GM21723 (cell line): ENCODE data around the gene P2RY11.

Source experiments
- ATAC-seq: cut with Tn5 transposase; IDR thresholded peaks from one replicate; pipeline ENCODE4 v1.9.1; 2021; ENCODE audit warnings: mild to moderate bottlenecking, moderate library complexity; ENCODE audit not compliant: unreplicated experiment

P2RY11 gene

DNA sequence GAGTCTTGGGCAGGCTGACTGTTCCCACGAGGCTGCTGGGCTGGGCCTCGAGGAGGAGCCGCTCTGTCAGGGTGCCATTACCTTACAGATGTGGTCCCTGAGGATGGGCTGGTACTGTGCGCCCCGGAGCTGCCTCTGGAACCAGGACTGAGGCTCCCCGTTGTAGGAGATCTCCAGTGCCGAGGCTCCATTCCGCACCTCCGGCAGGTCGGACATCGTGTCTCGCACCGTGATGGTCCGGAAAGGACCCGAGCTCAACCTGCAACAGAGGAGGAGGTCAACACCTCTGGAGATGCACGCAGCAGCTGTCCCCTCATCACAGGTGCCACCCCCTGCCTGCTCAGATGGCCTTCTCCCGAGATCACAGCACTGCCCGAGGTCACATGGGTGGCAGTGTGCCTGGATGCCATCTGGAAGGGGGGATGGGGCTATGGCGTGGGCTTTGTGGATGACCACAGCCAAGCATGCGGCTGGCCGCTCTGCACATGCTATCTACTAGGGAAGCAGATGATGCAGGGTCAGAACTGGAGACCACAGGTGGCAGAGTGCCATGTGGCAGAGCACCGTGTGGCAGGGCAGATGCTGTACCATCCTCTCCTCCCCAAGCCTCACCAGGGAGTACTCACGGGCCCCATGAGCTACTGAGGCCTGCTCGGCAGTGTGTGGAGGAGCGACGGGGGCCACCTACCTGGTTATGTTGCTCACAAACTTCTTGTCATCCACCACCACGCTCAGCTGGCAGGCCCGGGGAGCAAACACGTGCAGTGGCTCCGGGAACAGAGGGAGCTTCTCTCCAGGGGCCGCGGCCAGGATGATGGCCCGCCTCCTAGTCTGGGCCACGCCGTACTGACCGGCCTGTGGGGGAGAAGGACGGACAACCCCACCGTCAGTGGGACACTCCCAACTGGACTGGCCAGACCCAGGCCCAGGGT lies 26.5 kb downstream of the P2RY11 start:
- ATAC-seq = no peak

DNA sequence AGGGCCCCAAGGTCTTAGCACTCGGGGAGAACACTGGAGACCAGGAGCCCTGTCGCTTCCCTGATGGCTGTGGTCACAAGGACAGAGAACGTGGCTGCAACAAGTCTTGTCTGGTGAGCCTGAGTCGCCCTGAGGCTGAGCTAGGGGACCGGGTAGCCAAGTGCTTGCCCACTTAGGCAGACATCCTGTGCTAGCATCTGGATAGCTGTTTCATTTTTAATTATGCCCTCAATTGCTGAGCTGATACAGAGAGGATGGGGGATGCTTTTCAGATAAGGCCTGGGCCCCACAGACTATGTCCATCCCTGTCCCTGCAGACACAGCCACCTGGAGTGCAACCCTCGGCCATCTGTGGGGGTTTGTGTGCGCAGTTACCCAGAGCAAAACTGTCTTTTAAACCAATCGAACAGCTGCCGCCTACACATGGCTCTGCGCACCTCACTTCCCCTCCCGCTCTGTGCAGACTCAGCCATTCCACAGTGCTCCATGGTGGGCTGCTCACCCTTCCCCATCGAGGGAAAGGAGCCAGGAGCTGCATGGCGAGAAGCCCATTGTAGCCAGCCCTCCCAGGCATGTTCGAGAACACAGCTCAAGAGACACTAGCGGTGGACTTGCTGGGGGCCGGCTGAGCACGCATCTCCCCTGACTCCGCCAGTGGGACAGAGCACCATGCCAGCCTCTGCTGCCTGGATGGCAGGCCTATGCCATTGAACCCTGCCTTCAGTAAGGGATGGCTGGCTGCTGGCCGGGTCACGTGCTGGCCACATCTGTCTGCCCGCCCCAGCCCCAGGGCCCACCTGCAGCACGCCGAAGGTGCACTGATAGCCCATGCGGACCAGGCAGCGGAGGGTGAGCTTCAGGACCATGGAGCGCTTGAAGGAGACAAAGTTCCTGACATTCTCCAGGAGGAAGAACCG lies 27.6 kb downstream of the P2RY11 start:
- no peak for ATAC-seq

DNA sequence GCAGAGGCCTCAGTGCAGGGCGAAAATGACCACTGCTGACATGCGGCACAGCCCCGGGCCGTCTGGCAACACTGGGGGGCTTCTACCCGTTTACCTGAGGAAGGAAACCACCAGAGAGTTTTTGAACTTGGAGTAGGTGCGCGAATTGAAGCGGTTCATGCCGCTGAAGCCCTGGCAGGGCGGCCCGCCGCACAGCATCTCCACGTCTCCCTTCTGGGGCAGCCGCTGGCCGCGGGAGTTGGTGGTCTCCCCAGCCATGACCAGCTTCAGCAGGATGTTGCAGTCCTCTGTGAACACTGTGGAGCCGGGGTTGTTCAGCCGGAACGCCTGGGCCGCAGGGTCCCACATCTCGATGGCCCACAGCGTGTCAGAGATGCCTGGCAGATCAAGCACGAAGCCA lies 28.5 kb downstream of the P2RY11 start:
- no peak for ATAC-seq

DNA sequence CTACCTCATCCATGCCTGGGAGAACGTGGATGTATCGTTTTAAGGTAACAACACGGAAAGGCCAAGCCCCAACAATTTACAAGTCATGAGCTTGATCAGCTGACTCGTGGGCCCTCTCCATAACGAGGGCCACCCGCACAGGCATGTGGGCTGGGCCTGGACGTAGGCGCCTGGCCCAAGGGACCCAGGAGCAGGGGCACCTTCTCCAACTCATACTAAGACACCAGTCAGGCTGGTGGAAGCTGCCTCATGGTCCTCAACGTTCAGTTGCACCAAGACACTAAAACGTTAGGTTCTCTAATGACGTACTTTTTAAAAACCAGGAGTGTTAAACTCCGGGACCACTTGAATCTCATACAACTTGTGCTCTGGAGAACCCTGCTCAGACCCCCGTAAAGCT lies 30.0 kb downstream of the P2RY11 start:
- no peak for ATAC-seq

DNA sequence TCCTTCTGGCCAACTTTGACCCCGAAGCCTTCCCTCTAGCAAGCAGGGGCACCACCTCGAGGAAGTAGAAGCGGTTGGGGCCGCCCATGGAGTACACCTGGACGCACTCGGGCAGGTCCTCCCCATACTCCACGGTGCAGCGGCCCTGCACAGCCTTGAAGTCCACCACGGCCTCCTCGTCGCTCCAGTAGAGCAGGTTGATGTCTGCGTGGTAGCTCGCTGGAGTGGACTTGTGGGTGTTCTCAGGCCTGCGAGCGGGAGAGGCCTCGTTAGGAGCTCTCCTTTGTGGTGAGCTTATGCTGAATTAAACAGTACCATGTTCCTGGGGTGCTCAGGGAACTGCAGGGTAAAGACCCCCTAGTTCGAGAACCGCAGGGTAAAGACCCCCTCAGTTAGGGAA lies 30.5 kb downstream of the P2RY11 start:
- no peak for ATAC-seq

DNA sequence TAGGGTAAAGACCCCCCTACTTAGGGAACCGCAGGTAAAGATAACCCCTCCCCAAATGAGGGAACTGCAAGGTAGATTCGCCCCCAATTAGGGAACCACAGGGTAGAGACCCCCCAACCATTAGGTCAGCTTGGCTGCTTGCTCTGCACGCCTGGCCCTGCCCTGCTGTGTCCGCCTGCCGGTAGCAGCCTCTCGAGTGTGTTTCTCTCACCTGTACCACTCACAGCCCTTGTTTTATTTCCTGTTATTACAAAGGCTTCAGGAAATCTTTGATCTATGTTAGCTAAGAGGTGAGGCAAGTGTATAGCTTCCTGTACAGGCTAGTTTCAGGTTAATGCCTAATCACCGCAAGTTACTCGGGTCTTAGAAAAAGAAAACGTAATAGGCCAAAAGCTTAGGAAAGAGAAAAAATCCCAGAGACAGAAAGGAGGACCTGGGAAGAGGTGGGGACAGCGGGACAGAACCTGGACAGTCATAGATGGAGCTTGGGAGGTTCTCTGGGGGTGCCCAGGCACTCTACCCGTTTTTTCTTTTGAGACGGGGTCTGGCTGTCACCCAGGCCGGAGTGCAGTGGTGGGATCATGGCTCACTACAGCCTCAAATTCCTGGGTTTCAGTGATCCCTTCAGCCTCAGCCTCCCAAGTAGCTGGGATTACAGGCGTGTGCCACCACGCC lies 31.3 kb downstream of the P2RY11 start:
- ATAC-seq = no peak

DNA sequence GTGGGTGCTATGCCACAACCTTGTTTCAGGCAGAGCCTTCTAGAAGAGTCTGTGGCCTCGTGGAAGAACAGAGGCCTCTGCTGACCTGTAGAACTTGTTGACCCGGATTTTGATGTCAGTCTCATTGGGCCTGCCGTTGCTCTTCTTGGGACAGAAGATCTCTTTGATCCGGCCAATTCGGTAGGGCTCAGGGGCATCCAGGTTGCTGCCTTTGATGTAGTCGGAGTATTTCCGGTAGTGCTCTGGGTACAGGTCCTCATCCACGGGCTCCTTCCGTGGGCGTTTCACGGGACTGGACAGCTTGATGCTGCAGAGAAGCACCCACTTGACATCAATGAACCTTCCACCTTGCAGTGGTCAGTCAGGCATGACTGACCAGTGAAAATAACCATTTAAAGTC lies 32.2 kb downstream of the P2RY11 start:
- no peak for ATAC-seq

DNA sequence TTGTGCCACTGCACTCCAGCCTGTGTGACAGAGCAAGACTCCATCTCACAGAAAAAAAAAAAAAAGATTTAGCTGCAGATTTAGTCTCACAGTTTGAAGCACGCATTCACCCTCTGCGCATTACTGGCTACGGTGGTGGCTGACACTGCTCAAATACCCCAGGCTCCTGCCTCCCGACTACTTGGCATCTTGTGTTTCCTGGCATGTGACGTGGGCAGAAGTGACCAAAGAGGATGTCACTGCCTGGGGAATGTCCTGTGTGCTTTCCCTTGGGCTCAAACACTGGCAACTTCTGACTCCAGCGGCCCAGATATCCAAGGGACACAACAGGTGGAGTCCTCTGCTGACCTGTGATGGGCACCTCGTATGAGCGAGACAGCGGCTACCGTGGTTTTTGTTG lies 32.9 kb downstream of the P2RY11 start:
- ATAC-seq = no peak

DNA sequence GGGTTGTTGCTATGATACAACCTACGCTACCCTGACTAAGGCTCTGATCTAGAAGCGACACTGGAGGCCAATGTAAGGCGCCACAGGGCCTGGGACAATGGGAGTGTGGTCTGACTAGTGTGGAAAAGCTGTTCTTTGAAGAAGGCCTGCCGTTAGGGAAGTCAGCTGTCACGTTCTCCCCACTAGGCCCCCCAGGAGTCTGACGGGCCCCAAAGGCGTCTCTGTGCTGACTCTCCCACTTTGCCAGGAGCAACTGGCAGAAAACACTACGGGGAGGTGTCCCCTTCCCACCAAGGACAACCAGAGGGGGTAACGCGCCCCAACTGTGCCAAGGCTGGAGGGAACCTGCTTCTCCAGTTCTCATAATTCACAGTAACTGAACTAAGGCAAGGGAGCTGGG lies 33.5 kb downstream of the P2RY11 start:
- ATAC-seq = no peak

DNA sequence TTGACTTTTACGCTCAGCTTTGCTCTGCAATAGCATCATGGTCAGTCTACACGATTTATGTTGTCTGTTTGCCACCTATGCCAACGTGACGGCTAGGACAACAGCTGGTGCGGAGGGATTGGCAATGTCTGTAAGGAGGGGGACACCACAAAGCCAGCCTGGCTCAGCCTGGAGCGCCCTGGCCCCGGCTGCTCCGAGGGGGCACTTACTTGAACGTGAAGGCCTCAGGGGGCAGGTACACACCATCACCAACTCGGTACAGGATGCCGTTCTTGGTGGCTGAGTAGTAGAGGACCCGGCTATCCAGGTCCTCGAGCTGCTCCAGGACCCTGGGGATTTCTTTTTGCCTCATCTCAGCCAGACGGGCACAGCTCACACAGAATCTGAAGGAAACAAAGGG lies 34.6 kb downstream of the P2RY11 start:
- no peak for ATAC-seq

DNA sequence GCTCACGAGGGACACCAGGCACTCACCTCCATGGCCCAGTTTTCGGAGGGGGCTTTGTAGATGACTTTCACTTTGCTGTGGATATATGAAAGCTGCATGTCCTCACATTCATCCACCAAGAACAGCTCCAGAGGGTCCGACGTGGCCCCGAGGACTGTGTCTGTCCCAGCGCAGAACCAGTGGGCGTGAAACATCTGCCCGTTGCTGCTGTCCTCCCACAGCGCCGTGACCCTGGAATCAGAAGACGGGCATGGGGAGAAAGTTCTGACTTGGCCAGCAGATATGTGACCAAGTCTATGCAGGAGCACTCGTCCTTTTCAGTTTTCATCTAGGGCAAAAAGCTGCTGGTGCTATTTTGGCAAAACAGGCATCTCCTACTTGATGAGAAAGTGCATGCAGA lies 37.9 kb downstream of the P2RY11 start:
- no peak for ATAC-seq

DNA sequence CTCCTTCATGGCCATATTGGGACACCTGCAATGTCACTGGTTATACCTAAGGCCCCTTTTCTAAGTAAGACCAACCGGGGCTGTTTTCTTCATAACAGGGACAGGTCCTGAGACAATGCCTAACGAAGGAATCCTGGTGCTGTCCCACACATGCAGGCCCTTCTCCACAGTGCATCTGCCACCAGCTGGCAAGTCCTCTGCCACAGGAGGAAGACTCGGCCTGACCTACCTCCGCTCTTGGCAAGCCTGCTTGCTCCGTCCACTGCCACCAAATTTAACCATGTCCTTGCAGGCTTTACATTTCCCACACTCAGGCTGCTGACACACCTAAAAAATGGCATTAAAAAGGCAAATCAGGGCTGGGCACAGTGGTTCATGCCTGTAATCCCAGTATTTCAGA lies 40.0 kb downstream of the P2RY11 start:
- no peak for ATAC-seq

DNA sequence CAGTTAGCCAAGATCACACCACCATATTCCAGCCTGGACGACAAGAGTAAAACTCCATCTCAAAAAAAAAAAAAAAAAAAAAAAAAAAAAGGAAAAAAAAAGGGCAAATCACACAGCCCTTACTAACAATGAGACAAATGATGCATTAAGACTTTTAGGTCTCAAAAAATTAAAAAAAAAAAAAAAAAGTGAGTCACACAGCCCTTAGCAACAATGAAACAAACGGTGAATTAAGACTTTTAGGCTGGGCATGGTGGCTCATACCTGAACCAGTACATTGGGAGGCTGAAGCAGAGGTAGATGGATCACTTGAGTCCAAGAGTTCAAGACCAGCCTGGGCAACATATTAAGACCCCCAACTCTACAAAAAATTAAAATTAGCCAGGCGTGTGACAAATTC lies 40.6 kb downstream of the P2RY11 start:
- no peak for ATAC-seq

DNA sequence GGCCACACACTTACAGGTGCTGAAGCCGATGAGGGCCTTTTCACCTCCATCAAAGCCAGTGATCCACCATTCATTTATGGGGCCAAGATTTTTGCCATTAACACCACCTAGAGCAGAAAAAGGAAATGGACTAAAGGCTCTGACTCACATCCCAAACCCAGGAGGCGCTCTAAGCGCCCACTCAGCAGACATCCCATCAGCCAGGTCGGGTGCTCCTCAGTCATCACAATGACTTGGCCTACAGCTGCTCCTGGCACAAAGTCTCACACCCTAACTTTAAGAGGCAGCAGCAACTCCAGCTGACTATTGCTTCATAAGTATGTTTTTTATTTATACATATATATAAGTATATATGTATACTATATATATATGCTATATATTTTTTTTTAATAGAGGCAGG lies 44.3 kb downstream of the P2RY11 start:
- ATAC-seq = no peak

DNA sequence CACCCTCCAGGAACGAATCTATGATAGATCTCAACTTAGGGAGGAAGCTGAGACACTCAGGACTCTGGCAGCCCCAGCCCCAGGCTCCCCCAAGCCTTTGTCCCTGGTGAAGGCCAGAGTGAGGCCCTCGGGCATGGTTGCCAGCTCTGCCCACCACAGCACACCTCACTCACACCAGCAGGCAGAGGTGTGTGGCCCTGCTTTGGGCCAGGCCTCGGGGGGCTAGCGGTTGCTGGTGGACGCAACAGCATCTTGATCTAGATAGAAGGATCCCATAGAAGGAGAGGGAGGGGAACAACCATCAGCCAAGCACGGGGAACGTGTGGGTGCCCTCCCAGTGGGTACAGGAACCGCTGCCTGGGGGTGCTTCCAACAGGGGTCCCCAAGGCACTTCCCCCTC lies 46.6 kb downstream of the P2RY11 start:
- no peak for ATAC-seq

DNA sequence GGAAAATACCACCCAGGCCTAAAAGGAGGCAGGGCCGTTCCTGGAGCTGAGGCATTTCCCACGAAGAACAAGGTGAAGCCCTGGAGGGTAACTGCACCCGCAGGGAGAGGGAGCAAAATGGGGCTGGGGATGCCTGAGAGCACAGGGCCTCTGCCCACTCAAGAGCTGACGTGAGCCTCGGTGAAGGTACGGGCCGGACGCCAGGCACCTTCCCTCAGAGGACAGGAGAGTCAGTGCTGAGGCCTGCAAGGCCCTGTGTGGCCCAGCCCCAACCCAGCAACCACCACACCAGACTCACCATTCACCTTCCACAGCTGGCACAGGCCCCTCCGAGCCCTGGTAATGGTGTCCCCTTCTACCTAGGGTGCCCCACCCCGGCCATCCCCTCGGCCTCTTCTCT lies 47.0 kb downstream of the P2RY11 start:
- no peak for ATAC-seq

DNA sequence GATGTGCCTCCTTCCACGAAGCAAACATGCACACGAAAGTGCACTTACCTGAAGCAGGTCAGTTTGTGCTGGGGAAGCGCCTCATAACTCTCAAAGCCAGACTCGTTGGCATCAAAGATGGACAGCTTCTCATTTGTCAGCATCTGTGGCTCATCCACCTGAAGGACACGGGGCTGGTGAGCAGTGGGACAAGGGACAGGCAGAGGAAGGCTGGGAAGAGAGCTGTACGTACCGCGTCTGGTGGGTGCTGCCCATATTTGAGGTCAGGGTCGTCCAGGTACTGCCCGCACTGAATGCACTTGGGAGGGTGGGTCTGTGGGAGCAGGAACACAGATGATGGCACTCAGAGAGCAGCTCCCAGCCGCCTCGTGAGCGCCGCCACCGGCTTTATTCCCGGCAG lies 48.1 kb downstream of the P2RY11 start:
- ATAC-seq = no peak

DNA sequence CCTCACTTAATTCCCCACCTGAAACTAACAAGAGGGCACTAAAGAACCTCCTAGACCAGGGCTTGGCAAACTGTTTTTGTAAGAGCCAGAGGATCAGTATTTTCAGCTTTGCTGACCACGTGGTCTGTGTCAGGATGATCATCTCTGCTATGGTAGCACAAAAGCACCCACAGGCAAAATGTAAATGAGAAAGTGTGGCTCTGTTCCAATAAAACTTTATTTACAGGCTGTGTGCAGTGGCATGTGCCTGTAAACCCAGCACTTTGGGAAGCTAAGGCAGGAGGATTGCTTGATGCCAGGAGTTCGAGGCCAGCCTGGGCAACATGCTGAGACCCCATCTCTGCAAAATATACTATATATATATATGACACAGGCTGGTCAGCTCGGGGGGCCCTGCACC lies 52.0 kb downstream of the P2RY11 start:
- no peak for ATAC-seq
